ENCODE data around the gene MORC2. TPM values are rescaled to one million over a fixed set of nuclear protein-coding genes. Genes with fewer than 3 reads are reported as not detected.

MORC2 gene
- total and polyA plus RNA-seq, 4 donors: 11.9 to 24.7 (median 20.7) TPM

- ATAC-seq (ENCODE audit: insufficient read depth, low FRiP score) (no peak), DNase-seq (no peak)
- no peak overlapping the region for H3K4me3 ChIP-seq
- H3K36me3 ChIP-seq (ENCODE audit: control insufficient read depth in 4 of 4, insufficient read depth in 4 of 4, low read length in 4 of 4): peaks cover 0 to 5% (median 0%) of the 10 kb centered on the region in 4 donors
- WGBS, 2 donors: 94 to 95% methylated on average over 5 of the region's 5 CpGs
- no peaks in the 10 kb centered on the region for H3K27me3 ChIP-seq (ENCODE audit: control insufficient read depth in 3 of 3, insufficient read depth in 3 of 3, low read length in 2 of 3)
- no peak for TF ChIP-seq CTCF (IDR thresholded peaks at IDR 0.05; ENCODE audit: control extremely low read depth, extremely low read depth)
- H3K27ac ChIP-seq (ENCODE audit: low read depth in 1 of 2, low read length in 1 of 2): no peak overlapping the region
- no peaks in the 10 kb centered on the region for H3K4me1 ChIP-seq (ENCODE audit: control insufficient read depth in 5 of 5, insufficient read depth in 5 of 5, low read length in 5 of 5)
- no peak overlapping the region for H3K9ac ChIP-seq (ENCODE audit: insufficient read depth in 1 of 2, low read length in 2 of 2)
- H3K9me3 ChIP-seq (ENCODE audit: control insufficient read depth in 4 of 4, insufficient read depth in 3 of 4, low read length in 3 of 4): no peaks in the 10 kb centered on the region
Observed at GRCh38 chr22:30909306-30909705, 59.3 kb downstream of the MORC2 start.

GRCh38 chr22:30908051-30908461, 60.5 kb downstream of the MORC2 start:
- no peak overlapping the region for H3K27ac ChIP-seq (ENCODE audit: low read depth in 1 of 2, low read length in 1 of 2)
- no peak overlapping the region for H3K9ac ChIP-seq (ENCODE audit: insufficient read depth in 1 of 2, low read length in 2 of 2)
- no peaks in the 10 kb centered on the region for H3K9me3 ChIP-seq (ENCODE audit: control insufficient read depth in 4 of 4, insufficient read depth in 3 of 4, low read length in 3 of 4)
- no peaks in the 10 kb centered on the region for H3K27me3 ChIP-seq (ENCODE audit: control insufficient read depth in 3 of 3, insufficient read depth in 3 of 3, low read length in 2 of 3)
- TF ChIP-seq CTCF (IDR thresholded peaks at IDR 0.05; ENCODE audit: control extremely low read depth, extremely low read depth): no peak
- peaks cover 0 to 9% (median 5%) of the 10 kb centered on the region in 4 donors for H3K36me3 ChIP-seq (ENCODE audit: control insufficient read depth in 4 of 4, insufficient read depth in 4 of 4, low read length in 4 of 4)
- ATAC-seq (ENCODE audit: insufficient read depth, low FRiP score) (no peak), DNase-seq (no peak)
- 93 to 94% methylated on average over 6 of the region's 6 CpGs for WGBS, 2 donors
- no peaks in the 10 kb centered on the region for H3K4me1 ChIP-seq (ENCODE audit: control insufficient read depth in 5 of 5, insufficient read depth in 5 of 5, low read length in 5 of 5)
- no peak overlapping the region for H3K4me3 ChIP-seq

GRCh38 chr22:30906946-30907345, 61.6 kb downstream of the MORC2 start:
- no peaks in the 10 kb centered on the region for H3K9me3 ChIP-seq (ENCODE audit: control insufficient read depth in 4 of 4, insufficient read depth in 3 of 4, low read length in 3 of 4)
- WGBS, 2 donors: 100% methylated on average over 1 of the region's 1 CpG
- no peaks in the 10 kb centered on the region for H3K27me3 ChIP-seq (ENCODE audit: control insufficient read depth in 3 of 3, insufficient read depth in 3 of 3, low read length in 2 of 3)
- no peaks in the 10 kb centered on the region for H3K4me1 ChIP-seq (ENCODE audit: control insufficient read depth in 5 of 5, insufficient read depth in 5 of 5, low read length in 5 of 5)
- no peak for TF ChIP-seq CTCF (IDR thresholded peaks at IDR 0.05; ENCODE audit: control extremely low read depth, extremely low read depth)
- no peak overlapping the region for H3K4me3 ChIP-seq
- ATAC-seq (ENCODE audit: insufficient read depth, low FRiP score): no peak
- no peak overlapping the region for H3K27ac ChIP-seq (ENCODE audit: low read depth in 1 of 2, low read length in 1 of 2)
- no peak overlapping the region for H3K9ac ChIP-seq (ENCODE audit: insufficient read depth in 1 of 2, low read length in 2 of 2)
- DNase-seq: no peak
- H3K36me3 ChIP-seq (ENCODE audit: control insufficient read depth in 4 of 4, insufficient read depth in 4 of 4, low read length in 4 of 4): peaks cover 0 to 9% (median 7%) of the 10 kb centered on the region in 4 donors

- no peak for TF ChIP-seq CTCF (IDR thresholded peaks at IDR 0.05; ENCODE audit: control extremely low read depth, extremely low read depth)
- Histone ChIP-seq H3K9me3 (ENCODE audit: control insufficient read depth in 4 of 4, insufficient read depth in 3 of 4, low read length in 3 of 4) (no peaks in the 10 kb centered on the region), H3K4me3 (no peak overlapping the region), H3K36me3 (ENCODE audit: control insufficient read depth in 4 of 4, insufficient read depth in 4 of 4, low read length in 4 of 4) (peaks cover 0 to 9% (median 7%) of the 10 kb centered on the region in 4 donors), H3K9ac (ENCODE audit: insufficient read depth in 1 of 2, low read length in 2 of 2) (no peak overlapping the region), H3K27ac (ENCODE audit: low read depth in 1 of 2, low read length in 1 of 2) (no peak overlapping the region), H3K27me3 (ENCODE audit: control insufficient read depth in 3 of 3, insufficient read depth in 3 of 3, low read length in 2 of 3) (no peaks in the 10 kb centered on the region), H3K4me1 (ENCODE audit: control insufficient read depth in 5 of 5, insufficient read depth in 5 of 5, low read length in 5 of 5) (no peaks in the 10 kb centered on the region)
- WGBS, 2 donors: 95 to 97% methylated on average over 9 of the region's 9 CpGs
- ATAC-seq (ENCODE audit: insufficient read depth, low FRiP score) (no peak), DNase-seq (no peak)
Observed at GRCh38 chr22:30906411-30906810, 62.2 kb downstream of the MORC2 start.

All from lung (tissue), 12 donors.